HG03571 (cell line): Measurements from ENCODE around the gene ATF7IP2.
"Not testable (repeated sequence)": the region's sequence is repeated elsewhere in the genome, so short reads cannot be mapped to it uniquely, and the experiment has no call there.

Source experiments
- ATAC-seq: cut with Tn5 transposase; IDR thresholded peaks from one replicate; pipeline ENCODE4 v1.9.1; 2021; ENCODE audit not compliant: unreplicated experiment

The ATF7IP2 gene

GRCh38 chr16:10385725-10386516 is at the start of gene ATF7IP2:
ATF7IP2 (plus strand) TSS chr16:10386061; CDS start chr16:10430621, 44,560 bp downstream.
- ATAC-seq: peak; percentile 79

GRCh38 chr16:10338426-10338825 is 47.4 kb upstream of the ATF7IP2 start:
- no peak for ATAC-seq

GRCh38 chr16:10339777-10340732 is 45.8 kb upstream of the ATF7IP2 start:
- no peak for ATAC-seq

DNA sequence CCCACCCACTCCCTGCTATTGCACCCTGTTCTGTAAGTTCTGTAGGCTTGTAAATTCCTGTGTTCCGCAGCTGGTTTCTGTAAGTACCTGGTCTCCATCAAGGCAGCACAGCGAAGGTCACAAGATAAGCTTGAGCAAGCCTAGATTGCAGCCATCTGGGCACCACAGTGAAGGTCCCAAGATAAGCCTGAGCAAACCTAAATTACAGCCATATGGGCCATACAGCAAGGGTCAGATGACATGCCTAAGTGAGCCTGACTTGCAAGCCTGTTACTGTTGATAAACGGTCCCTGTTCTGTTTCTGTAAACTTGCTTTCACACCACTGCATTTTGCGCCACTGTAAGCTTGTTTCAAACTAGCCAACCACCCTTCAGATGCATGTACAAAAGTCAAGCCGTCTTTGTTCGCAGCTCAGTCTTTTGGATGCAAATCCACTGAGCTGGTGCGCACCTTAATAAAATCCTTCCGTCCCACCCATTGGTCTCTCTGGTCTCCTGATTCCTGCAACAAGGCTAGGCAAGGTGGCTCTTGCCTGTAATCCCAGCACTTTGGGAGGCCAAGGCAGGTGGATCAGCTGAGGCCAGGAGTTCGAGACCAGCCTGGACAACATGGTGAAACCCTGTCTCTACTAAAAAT is 42.6 kb upstream of the ATF7IP2 start:
- no peak for ATAC-seq

GRCh38 chr16:10344699-10345098 is 41.2 kb upstream of the ATF7IP2 start:
- ATAC-seq: not testable (repeated sequence)

DNA sequence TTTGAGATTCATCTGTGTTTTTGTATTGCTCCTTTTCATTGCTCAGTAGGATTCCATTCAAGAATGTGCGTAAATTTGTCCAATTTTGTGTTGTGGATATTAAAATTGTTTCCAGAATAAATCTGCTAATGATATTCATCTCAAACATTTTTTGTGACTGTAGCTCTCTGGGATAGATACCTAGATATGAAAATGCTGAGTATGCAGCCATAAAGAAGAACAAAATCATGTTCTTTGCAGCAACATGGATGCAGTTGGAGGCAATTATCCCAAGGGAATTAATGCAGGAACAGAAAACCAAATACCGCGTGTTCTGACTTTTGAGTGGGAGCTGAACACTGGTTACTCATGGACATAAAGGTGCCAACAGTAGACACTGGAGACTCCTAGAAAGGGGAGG is 40.2 kb upstream of the ATF7IP2 start:
- no peak for ATAC-seq

DNA sequence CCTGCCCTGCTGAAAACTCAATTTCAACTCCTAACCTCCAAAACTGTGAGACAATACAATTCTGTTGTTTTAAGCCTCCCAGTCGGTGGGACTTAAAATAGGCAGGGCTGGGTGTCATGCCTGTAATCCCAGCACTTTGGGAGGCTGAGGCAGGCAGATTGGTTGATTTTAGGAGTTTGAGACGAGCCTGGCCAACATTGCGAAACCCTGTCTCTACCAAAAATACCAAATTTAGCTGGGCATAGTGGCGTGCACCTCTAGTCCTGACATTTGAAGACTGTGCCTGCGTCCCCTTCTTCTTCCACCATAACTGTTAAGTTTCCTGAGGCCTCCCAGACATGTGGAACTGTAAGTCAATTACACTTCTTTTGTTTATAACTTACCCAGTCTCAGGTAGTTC is 36.0 kb upstream of the ATF7IP2 start:
- ATAC-seq: no peak

DNA sequence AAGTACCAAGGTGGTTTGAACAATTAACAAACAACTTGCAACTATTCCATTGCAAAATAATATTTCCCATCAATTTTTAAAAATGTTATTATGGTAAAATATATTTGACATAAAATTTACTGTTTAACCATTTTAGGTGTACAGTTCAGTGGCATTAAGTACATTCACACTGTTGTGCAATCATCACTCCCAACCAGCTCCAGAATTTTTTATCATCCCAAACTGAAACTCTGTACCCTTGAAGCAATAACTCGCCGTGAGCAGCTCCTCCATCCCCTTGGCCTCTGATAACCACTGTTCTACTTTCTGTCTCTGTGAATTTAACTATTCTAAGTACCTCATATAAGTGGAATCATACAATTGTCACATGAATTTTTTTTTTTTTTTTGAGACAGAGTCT is 33.6 kb upstream of the ATF7IP2 start:
- no peak for ATAC-seq

DNA sequence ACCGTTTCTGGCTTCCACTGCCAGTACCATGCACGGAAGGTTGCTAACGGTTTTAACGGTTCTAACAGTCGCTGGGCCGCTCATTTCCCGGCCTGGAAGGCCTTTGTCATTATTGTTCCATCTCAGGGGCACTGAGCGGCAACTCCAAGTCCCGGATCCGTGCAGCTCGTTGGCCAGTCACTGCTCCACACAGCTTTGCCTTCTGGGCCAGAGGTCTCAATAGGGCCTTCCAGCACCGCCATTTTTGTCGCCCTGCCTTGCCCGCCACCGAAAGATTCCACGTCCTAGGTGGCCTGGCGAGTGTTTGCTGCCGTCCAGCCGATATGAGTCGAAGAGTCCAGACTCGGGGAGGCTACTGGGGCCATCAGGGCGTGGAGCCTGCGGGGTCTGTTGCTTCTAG is 30.3 kb upstream of the ATF7IP2 start:
- ATAC-seq: no peak

- no peak for ATAC-seq
Observed at GRCh38 chr16:10356870-10357842, 28.7 kb upstream of the ATF7IP2 start.

DNA sequence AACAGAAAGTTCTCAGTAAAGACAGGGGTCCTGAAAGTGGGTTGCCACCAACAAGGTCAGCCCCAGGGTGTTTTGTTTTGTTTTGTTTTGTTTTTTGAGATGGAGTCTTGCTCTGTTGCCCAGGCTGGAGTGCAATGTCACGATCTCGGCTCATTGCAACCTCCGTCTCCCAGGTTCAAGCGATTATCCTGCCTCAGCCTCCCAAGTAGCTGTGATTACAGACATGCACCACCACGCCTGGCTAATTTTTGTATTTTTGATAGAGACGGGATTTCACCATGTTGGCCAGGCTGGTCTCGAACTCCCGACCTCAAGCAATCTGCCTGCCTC is 24.1 kb upstream of the ATF7IP2 start:
- not testable (repeated sequence) for ATAC-seq

- no peak for ATAC-seq
Observed at GRCh38 chr16:10362077-10362863, 23.6 kb upstream of the ATF7IP2 start.

DNA sequence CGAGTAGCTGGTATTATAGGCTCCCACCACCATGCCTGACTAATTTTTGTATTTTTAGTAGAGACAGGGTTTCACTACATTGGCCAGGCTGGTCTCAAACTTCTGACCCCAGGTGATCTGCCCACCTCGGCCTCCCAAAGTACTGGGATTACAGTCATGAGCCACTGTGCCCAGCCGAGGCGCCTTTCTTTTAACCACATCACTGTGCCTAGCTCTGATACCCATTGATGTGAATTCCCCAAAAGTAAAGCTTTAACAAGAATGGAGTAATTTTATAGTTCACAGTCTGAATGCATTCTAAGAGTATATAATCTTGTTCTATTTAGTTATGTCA is 23.0 kb upstream of the ATF7IP2 start:
- not testable (repeated sequence) for ATAC-seq

GRCh38 chr16:10366619-10367018 is 19.2 kb upstream of the ATF7IP2 start:
- not testable (repeated sequence) for ATAC-seq

DNA sequence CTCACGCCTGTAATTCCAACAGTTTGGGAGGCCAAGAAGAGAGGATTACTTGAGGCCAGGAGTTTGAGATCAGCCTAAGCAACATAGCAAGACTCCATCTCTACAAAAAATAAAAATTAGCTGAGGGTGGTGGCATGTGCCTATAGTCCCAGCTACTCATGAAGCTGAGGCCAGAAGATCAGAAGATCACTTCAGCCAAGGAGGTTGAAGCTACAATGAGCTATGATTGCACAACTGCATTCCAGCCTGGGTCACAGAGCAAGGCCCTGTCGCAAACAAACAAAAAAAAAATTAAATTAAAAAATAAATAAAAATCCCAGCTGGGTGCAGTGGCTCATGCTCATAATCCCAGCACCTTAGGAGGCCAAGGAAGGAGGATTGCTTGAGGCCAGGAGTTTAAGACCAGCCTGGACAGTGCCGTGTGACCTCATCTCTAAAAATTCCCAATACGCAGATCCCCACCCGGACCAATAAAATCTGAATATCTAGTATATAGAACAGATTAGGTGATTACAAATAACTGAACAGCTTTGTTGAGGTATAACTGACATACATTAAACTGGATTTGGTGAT is 18.2 kb upstream of the ATF7IP2 start:
- ATAC-seq: no peak

DNA sequence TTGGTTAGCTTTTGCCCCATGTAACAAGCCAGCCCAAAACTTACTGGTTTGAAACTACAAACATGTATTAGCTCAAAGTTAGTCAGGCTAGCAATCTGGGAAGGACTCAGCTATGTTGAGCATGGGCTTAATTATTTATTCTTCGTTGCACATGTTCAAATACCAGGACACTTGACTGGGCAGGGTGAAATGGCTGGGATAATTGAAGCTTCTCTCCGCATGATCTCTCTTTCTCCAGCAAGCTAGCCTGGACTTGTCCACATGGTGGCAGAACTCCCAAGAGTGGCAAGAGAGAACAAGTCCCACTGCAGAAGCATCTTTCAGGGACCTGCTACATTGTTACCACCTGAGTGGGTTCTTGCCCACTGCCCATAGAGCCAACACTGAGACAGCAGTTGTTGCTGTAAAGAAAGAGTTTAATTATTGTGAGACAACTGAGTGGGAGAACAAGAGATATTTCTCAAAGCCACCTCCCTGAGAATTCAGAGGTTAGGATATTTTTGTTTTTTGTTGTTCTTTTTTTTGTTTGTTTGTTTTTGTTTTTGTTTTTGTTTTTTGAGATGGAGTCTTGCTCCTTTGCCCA is 16.8 kb upstream of the ATF7IP2 start:
- no peak for ATAC-seq

- ATAC-seq: peak; percentile 76
Observed at GRCh38 chr16:10370096-10370726, 15.7 kb upstream of the ATF7IP2 start.

DNA sequence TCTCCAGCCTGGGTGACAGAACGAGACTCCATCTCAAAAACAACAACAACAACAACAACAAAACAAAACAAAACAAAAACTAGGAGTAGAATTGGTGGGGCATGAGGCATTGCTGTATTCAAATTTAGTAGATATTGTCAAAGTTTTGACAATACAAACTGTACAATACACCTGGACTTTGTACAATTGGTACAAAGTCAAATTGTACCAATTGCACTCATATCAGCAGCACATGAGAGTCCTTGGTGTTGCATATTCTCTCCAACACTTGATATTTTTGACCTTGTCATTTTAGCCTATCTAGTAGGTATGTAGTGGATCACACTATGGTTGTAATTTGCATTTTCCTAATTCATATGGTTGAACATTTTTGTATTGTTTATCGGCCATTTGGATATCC is 14.3 kb upstream of the ATF7IP2 start:
- ATAC-seq: no peak

- ATAC-seq: no peak
Observed at GRCh38 chr16:10373556-10373955, 12.3 kb upstream of the ATF7IP2 start.
